Endometrial microvascular endothelial cells (primary cell): ENCODE measurements around the gene MIX23. TPM values are rescaled to one million over a fixed set of nuclear protein-coding genes. Genes with fewer than 3 reads are reported as not detected.

Source experiments
- in situ Hi-C: cut with HindIII; loops from 2 replicates; pipeline ENCODE4 v1.10.0; 2017; ENCODE audit warnings: low sequenced_read_pairs, low pct_unique_long_range_greater_than_20kb; ENCODE audit errors: inconsistent ontology term
- total RNA-seq: library from RNA; depleted of rRNA; stranded (reverse); fragments of >200 nt; gene quantifications from one replicate; pipeline ENCODE4 v1.2.3, GENCODE V29; 2015; ENCODE audit errors: inconsistent ontology term

The MIX23 gene
- total RNA-seq, 1 donor from 2014 or later, result 19.1 TPM

GRCh38 chr3:122357828-122358702 is 25.0 kb downstream of the MIX23 start:
- in situ Hi-C loops, result no loop called here

GRCh38 chr3:122356402-122356801 is 26.6 kb downstream of the MIX23 start:
- in situ Hi-C loops, result no loop called here

- in situ Hi-C loops, result no loop called here
Measured at GRCh38 chr3:122355612-122356011, 27.4 kb downstream of the MIX23 start.

GRCh38 chr3:122353893-122354401 is 29.1 kb downstream of the MIX23 start:
- in situ Hi-C loops, result no loop called here

GRCh38 chr3:122353215-122353614 is 29.8 kb downstream of the MIX23 start:
- in situ Hi-C loops, result no loop called here

GRCh38 chr3:122351612-122352011 is 31.4 kb downstream of the MIX23 start:
- in situ Hi-C loops, result no loop called here

- in situ Hi-C loops, result no loop called here
Measured at GRCh38 chr3:122350814-122351418, 32.1 kb downstream of the MIX23 start.

- in situ Hi-C loops, result no loop called here
Measured at GRCh38 chr3:122349171-122349570, 33.9 kb downstream of the MIX23 start.

- in situ Hi-C loops, result no loop called here
Measured at GRCh38 chr3:122343654-122344053, 39.4 kb downstream of the MIX23 start.

GRCh38 chr3:122342803-122343202 is 40.2 kb downstream of the MIX23 start:
- in situ Hi-C loops, result no loop called here

GRCh38 chr3:122332551-122332950 is 50.5 kb downstream of the MIX23 start:
- in situ Hi-C loops, result no loop called here

- in situ Hi-C loops, result no loop called here
Measured at GRCh38 chr3:122331886-122332285, 51.1 kb downstream of the MIX23 start.

- in situ Hi-C loops, result no loop called here
Measured at GRCh38 chr3:122325769-122326168, 57.3 kb downstream of the MIX23 start.

GRCh38 chr3:122324871-122325323 is 58.1 kb downstream of the MIX23 start, which contains the start of gene CSTA:
CSTA (plus strand) TSS chr3:122325248; CDS start chr3:122325293, 45 bp downstream.
- in situ Hi-C loops, result no loop called here

GRCh38 chr3:122322095-122323075 is 60.6 kb downstream of the MIX23 start:
- in situ Hi-C loops, result no loop called here

- in situ Hi-C loops, result no loop called here
Measured at GRCh38 chr3:122318620-122319019, 64.4 kb downstream of the MIX23 start.

- in situ Hi-C loops, result no loop called here
Measured at GRCh38 chr3:122316368-122316767, 66.7 kb downstream of the MIX23 start.

GRCh38 chr3:122315619-122316018 is 67.4 kb downstream of the MIX23 start:
- in situ Hi-C loops, result no loop called here
